HG02943 (cell line): ENCODE data around the gene PHF2.

Experiments
- ATAC-seq: cut with Tn5 transposase; IDR thresholded peaks from one replicate; pipeline ENCODE4 v1.9.1; 2021; ENCODE audit warnings: mild to moderate bottlenecking, low read depth, moderate library complexity; ENCODE audit not compliant: unreplicated experiment

PHF2 gene

GRCh38 chr9:93690618-93691017 lies 114.2 kb downstream of the PHF2 start:
- ATAC-seq: no peak

- ATAC-seq: no peak
Measured at GRCh38 chr9:93693129-93693528, 116.7 kb downstream of the PHF2 start.

DNA sequence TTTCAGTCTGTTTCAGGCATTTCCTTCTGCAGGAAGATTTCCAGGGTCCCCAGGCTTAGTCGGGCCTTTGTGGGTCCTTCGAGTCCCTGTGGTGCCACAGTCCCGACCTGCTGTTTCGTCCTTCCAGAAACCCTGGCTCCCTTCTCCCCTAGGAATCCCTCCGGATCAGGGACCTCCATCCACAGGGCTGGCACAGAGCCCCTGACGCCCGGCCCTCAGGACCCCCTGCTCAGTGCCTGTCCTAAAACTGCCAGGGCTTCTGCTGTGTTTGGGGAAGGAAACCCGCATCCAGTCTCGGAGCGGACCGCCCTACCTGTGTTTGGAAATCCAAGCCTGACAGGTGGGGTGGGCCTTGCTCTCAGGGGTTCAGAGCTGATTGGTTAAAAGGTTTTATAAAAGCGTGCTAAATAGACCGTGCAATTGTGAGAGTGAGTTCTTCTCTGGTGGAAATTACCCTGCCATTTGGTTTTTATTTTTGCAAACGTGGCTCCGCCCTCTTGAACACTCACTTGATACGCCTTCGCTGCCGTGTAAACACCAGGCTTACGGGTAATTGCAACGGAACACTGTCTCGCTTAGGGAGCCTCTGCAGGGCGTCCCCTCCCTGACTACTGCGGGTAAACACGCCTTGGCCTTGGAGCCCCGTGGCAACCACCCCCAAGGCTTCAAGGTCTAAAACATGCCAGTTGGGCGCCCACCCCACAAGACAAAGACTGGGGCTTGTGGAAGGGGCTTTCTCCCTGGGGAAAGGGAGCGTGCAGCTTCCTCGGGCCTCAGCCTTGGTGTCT lies 121.2 kb downstream of the PHF2 start:
- ATAC-seq: no peak

- ATAC-seq: no peak
Measured at GRCh38 chr9:93698140-93698908, 121.9 kb downstream of the PHF2 start.

DNA sequence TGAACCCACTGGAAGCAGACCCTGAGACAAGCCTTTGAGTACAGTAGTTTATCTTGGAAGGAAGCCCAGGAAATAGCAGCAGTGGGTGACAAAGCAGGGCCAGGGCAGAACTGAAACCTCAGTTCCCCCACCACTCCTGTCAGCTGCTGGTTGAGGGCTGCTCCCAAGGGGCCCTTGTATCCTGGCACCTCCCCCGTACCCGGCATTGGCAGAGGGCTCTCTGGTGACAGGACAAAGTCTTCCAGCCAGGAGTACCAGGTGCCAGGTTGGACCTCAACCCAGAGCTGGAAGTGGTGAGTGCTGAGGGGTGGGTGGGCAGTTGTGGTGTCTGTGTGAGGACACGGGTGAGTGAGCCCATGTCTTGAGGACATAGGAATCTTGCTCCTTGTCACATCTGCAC lies 123.3 kb downstream of the PHF2 start:
- ATAC-seq: no peak

DNA sequence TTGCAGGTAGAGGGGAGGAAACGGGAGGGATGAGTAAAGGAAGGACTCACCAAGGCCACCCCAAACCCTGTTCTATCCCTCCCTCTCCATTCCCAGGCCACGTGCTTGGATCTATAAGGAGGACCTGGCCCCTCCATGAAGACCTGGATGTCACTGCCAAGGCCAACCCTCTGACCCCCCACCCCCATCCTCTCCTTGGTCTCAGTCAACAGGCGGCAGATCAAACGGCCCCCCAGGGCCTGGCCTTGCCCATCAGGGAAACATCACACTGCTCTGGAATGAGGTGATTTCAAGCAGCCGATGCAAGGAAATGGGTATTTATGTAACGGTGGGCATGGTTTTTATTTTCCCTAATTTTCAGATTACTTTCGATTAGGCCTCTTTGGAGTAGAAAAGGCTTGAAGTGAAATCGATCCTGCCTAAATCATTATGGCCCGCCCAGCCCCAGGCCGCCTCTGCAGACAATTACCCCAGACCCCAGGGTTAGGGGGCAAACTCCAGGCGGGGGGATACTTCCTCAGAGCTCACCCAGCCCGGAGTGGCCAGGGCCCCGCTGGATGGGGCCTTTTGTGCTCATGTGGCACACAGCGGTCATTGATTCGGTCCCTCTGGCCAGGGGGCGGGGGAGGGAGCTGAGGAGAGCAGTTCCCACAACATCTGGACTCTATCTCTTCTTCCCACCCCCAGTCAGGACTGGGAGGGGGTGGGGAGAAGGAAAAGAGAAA lies 125.3 kb downstream of the PHF2 start:
- ATAC-seq: no peak

DNA sequence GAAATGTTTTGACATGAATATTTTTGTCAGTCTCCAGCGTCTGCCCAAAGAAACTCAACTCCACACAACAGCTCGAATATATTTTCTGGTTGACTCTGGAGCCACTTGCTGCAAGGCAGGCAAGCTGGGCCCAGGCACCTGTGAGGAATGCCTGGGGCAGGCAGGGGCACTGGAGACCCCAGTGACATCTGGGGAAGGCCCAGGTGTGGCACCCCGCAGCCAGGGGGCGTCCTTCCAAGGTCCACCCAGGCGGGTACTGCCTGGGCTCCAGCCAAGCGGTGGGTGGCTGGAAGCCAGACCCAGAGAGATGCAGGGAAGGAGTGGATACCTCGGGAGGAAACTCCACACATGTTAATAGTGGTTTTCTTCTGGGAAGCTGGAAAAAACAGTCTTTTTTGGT lies 125.9 kb downstream of the PHF2 start:
- no peak for ATAC-seq

- no peak for ATAC-seq
Measured at GRCh38 chr9:93708289-93708986, 132.1 kb downstream of the PHF2 start.

- ATAC-seq: no peak
Measured at GRCh38 chr9:93708987-93709302, 132.6 kb downstream of the PHF2 start.

- ATAC-seq: no peak
Measured at GRCh38 chr9:93709600-93710369, 133.4 kb downstream of the PHF2 start.

DNA sequence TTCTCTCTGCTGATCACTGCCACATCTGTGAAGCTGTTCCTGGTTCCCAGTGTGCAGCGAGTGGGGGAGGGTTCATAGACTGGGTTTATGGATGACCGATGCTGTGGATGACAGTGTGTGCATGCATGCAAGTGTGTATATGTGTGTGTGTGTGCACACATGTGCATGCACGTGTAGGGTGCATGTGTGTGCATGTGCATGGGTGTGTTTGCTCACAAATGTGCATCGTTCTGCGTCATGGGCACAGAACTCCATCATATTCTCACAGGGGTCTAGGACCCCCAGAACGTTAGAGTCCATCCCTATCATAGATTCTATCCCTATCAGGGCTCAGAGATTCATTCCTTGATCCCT lies 134.0 kb downstream of the PHF2 start:
- no peak for ATAC-seq

DNA sequence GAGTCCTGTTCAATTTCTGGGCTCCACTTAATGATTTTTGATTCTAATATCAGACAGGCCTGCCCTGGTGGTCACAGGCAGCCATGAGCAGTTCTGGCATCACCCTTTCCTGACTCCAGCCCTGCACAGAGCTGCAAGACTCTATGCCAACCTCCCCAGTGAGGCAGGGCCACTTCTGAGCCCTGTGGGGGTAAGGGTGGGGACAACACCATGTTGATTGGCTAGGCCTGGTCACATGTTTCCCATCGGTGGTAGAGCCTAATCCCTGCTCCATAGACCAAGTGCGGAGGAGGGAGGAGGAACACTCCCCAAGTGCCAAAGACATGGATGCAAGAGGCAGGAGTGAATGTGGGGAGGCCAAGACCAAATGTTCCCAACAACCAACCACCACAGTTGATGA lies 134.6 kb downstream of the PHF2 start:
- no peak for ATAC-seq

GRCh38 chr9:93712896-93713295 lies 136.5 kb downstream of the PHF2 start:
- no peak for ATAC-seq

GRCh38 chr9:93713716-93714115 lies 137.3 kb downstream of the PHF2 start:
- no peak for ATAC-seq

GRCh38 chr9:93721417-93721965 lies 145.1 kb downstream of the PHF2 start:
- no peak for ATAC-seq

GRCh38 chr9:93724852-93725251 lies 148.5 kb downstream of the PHF2 start:
- ATAC-seq: no peak

- ATAC-seq: no peak
Measured at GRCh38 chr9:93725382-93725781, 149.0 kb downstream of the PHF2 start.

GRCh38 chr9:93726147-93726546 lies 149.8 kb downstream of the PHF2 start:
- ATAC-seq: no peak
